HG03565 (cell line): ENCODE measurements around the gene FOXD4L1.
"Not testable (repeated sequence)": the region's sequence is repeated elsewhere in the genome, so short reads cannot be mapped to it uniquely, and the experiment has no call there.

Source experiments
- ATAC-seq: cut with Tn5 transposase; IDR thresholded peaks from one replicate; pipeline ENCODE4 v1.9.1; 2021; ENCODE audit warnings: mild to moderate bottlenecking, moderate library complexity; ENCODE audit not compliant: unreplicated experiment

Gene FOXD4L1

DNA sequence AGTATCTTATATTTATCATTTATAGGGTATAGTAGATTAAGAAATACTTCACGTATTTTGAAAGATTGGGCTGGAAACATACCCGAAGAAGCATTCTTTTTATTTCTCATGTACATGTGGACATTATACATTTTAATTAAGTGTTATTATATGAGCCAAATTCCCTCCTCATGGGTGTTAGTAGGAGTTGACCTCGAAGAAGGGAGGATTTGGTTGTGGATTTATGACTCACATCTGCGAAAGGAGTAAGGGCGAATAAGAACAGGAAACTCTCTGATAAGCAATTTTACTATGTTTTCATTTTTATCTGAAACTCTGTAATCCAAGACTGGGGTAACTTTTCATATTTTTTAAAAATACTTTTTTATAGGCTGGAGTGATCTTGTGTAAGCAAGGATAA, 23.0 kb downstream of the FOXD4L1 start:
- not testable (repeated sequence) for ATAC-seq

DNA sequence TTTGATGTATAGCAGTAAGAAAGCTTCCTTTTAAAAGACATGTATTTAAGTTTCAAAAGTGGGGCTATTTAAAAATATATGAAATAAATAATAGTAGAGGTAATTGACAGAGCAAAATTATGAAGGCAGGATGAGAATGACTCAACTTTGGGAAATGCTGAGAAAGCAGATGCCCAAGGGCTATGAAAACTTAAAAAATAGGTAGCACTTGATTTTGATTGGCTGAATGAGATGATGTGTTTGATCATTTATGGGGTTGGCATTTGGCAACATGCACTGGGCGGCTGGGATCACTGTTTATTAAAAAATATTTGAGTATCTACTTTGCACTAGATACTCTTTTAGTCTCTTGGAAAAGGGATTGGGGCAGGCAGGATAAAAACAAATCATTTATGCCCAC, 26.5 kb downstream of the FOXD4L1 start:
- ATAC-seq, result not testable (repeated sequence)

DNA sequence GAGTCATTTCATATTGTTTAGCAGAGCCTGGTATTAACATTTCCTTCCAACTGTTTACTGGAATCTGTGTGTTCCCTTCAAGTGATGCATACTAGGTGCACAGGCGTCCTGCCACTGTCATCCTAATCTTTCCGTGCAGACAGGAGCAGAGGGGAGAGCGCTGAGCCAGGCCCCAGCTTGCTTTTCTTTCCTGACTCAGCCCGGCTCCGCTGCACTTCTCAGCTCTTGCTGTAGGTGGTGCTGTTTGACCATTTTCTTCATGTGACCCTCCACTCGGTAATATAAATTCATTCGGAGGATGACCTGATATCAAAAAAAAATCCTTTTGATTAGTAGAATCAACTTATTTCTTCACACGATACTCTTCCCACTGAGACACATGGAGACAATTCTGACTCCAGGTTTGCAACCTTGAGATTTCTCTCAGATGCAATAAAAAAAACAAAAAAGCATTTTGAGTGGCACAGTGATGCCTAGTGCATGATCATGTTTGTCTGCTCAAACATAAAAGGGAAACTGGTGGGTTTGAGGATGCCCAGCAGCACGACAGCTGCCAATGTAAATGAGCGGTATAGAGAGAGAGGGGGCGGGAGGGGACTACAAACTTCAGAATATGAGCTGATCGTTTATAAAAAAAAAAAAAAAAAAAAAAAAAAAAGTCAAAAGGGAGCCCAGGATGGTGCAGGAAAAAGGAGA, 29.0 kb downstream of the FOXD4L1 start:
- ATAC-seq, result peak; percentile 64

DNA sequence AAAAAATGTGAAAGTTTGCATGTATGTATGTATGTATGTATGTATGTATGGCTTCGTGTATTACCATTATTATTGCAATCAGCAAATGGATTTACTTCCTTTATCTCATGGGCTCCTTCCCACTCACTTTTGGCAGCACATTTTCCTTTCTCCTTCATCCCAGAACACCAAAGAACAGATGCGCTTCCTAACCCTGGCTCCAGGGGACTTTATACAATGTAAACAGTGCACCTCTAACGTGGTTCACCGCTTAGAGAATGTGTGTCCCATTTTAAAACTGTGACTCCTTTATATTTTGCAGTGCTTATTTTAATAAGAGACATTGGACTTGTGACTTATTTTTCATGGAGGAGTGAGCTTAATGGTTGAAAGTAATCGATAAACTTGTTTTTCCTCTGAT, 29.7 kb downstream of the FOXD4L1 start:
- ATAC-seq, result not testable (repeated sequence)

- ATAC-seq, result not testable (repeated sequence)
Observed at GRCh38 chr2:113528904-113529303, 30.4 kb downstream of the FOXD4L1 start.

- not testable (repeated sequence) for ATAC-seq
Observed at GRCh38 chr2:113532991-113533390, 34.5 kb downstream of the FOXD4L1 start.

DNA sequence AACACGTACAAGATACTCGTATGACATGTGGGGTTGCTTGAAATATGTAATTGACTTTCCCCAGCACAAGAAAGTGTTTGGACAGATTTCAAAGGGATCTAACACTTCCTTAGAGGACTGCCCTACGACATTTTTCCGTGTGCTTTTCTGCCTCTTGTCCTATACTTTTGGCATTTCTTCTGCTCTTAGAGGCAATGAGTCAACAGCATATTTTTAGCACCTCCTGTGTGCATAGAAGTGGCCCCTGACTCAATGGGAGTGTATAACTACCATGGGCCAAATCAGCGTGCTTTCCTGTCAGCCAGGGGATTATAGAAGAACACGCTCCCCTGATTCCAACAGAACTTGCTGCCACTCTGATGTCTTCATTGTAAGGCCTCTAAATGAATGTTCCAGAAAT, 38.1 kb downstream of the FOXD4L1 start:
- not testable (repeated sequence) for ATAC-seq

DNA sequence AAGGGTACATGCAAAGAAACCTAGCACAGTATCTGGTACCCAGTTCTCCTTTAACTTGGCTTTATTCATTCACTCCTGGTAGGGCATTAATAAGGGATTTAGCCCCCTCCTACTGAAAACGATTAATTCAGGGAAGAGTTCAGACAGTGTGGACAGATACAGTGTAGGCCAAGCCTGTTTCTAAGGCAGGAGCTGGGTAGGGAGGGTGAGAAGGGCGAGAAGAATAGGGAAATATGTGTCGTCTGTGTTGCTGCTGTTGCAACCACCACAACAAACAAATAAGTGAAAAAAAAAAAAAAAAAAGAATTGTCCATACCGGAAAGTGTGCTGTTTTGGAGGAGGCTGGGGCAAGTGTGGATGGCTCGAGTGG, 42.4 kb downstream of the FOXD4L1 start:
- not testable (repeated sequence) for ATAC-seq

GRCh38 chr2:113541204-113541975, 42.9 kb downstream of the FOXD4L1 start:
- not testable (repeated sequence) for ATAC-seq

DNA sequence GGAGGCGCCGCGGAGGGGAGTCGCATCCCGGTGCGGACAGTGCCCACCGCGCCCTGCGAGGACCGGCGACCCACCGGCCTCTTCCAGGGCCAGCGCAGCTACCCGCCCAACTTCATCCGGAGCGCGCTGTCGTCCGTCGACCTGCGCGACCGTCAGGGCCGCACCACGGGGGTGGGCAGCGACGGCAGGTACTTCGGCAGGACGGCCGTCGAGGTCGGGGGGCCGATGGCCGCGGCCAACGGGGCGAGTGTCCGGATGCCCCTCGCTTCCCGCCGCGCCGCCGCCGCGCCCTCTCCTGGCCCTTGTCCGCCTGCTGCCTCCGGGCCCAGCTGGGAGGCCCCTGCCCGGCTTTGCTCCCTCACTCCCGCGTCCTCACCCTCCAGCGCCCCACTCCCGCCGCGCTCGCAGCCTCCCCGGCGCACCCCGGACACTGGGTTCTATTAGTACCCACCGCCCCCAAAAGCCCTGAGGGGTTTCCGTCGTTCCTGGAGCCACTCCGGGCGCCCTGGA, 43.6 kb downstream of the FOXD4L1 start:
- ATAC-seq, result not testable (repeated sequence)

- ATAC-seq, result not testable (repeated sequence)
Observed at GRCh38 chr2:113542529-113542928, 44.1 kb downstream of the FOXD4L1 start.
